ENCODE data around the gene PTS. TPM values are rescaled to one million over a fixed set of nuclear protein-coding genes. Genes with fewer than 3 reads are reported as not detected.

Gene PTS
- total RNA-seq, 1 experiment from 2014 or later: 26.7 TPM

DNA sequence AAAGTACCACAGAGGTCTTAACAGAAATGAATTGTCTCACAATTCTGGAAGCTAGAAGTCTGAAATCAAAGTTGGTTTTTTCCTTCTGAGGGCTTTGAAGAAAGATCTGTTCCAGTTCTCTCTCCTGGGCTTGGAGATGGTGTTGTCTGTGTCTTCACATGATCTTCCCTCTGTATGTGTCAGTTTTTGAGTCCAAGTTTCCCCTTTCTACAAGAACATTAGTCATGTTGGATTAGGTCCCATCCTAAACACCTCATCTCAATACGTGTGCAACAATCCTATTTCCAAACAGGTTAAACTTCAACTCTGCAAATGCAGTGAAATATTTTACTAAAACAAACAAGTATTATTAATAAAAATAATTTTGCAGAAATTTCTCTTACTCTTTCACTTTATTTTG is 3.1 kb upstream of the PTS start:
- DNase-seq (ENCODE audit: low spot score): no peak
- ATAC-seq: no peak
- peaks cover 30% of the 10 kb centered on the region for H3K27me3 Mint-ChIP-seq (ENCODE audit: low read depth)
- peaks cover 11% of the 10 kb centered on the region for H3K4me1 Mint-ChIP-seq
- ChIA-PET POLR2A (no interaction called here), CTCF (interaction anchor here (1.3 to 4.1 kb wide), 2 partner anchors 50 to 58 kb away, joined by 3 to 36 read pairs; no protein-coding TSS in a partner anchor)
- TF ChIP-seq, protein P1, sequence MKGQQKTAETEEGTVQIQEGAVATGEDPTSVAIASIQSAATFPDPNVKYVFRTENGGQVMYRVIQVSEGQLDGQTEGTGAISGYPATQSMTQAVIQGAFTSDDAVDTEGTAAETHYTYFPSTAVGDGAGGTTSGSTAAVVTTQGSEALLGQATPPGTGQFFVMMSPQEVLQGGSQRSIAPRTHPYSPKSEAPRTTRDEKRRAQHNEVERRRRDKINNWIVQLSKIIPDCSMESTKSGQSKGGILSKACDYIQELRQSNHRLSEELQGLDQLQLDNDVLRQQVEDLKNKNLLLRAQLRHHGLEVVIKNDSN (CRISPR knock-in tag; IDR thresholded peaks at IDR 0.05): no peak
- TF ChIP-seq RORB (CRISPR knock-in tag; IDR thresholded peaks at IDR 0.05): no peak
- no peak for TF ChIP-seq KAT7 (CRISPR knock-in tag; IDR thresholded peaks at IDR 0.05; ENCODE audit: borderline replicate concordance)
- no peak for TF ChIP-seq ZNF263 (CRISPR knock-in tag; IDR thresholded peaks at IDR 0.05; ENCODE audit: low read depth)
- TF ChIP-seq, protein P2, sequence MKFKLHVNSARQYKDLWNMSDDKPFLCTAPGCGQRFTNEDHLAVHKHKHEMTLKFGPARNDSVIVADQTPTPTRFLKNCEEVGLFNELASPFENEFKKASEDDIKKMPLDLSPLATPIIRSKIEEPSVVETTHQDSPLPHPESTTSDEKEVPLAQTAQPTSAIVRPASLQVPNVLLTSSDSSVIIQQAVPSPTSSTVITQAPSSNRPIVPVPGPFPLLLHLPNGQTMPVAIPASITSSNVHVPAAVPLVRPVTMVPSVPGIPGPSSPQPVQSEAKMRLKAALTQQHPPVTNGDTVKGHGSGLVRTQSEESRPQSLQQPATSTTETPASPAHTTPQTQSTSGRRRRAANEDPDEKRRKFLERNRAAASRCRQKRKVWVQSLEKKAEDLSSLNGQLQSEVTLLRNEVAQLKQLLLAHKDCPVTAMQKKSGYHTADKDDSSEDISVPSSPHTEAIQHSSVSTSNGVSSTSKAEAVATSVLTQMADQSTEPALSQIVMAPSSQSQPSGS (CRISPR knock-in tag; IDR thresholded peaks at IDR 0.05; ENCODE audit: borderline replicate concordance, low read depth): no peak
- TF ChIP-seq, protein P3, sequence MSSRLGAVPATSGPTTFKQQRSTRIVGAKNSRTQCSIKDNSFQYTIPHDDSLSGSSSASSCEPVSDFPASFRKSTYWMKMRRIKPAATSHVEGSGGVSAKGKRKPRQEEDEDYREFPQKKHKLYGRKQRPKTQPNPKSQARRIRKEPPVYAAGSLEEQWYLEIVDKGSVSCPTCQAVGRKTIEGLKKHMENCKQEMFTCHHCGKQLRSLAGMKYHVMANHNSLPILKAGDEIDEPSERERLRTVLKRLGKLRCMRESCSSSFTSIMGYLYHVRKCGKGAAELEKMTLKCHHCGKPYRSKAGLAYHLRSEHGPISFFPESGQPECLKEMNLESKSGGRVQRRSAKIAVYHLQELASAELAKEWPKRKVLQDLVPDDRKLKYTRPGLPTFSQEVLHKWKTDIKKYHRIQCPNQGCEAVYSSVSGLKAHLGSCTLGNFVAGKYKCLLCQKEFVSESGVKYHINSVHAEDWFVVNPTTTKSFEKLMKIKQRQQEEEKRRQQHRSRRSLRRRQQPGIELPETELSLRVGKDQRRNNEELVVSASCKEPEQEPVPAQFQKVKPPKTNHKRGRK (CRISPR knock-in tag; IDR thresholded peaks at IDR 0.05; ENCODE audit: borderline replicate concordance): no peak
- TF ChIP-seq TEAD4 (CRISPR knock-in tag; IDR thresholded peaks at IDR 0.05): no peak
- TF ChIP-seq, protein P4, sequence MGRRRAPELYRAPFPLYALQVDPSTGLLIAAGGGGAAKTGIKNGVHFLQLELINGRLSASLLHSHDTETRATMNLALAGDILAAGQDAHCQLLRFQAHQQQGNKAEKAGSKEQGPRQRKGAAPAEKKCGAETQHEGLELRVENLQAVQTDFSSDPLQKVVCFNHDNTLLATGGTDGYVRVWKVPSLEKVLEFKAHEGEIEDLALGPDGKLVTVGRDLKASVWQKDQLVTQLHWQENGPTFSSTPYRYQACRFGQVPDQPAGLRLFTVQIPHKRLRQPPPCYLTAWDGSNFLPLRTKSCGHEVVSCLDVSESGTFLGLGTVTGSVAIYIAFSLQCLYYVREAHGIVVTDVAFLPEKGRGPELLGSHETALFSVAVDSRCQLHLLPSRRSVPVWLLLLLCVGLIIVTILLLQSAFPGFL (CRISPR knock-in tag; IDR thresholded peaks at IDR 0.05; ENCODE audit: borderline replicate concordance): no peak
- no peak for TF ChIP-seq IRF2 (CRISPR knock-in tag; IDR thresholded peaks at IDR 0.05; ENCODE audit: borderline replicate concordance, low read depth)
- TF ChIP-seq, protein P5, sequence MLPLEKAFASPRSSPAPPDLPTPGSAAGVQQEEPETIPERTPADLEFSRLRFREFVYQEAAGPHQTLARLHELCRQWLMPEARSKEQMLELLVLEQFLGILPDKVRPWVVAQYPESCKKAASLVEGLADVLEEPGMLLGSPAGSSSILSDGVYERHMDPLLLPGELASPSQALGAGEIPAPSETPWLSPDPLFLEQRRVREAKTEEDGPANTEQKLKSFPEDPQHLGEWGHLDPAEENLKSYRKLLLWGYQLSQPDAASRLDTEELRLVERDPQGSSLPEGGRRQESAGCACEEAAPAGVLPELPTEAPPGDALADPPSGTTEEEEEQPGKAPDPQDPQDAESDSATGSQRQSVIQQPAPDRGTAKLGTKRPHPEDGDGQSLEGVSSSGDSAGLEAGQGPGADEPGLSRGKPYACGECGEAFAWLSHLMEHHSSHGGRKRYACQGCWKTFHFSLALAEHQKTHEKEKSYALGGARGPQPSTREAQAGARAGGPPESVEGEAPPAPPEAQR (CRISPR knock-in tag; IDR thresholded peaks at IDR 0.05): no peak
- no peak for TF ChIP-seq CREB1 (CRISPR knock-in tag; IDR thresholded peaks at IDR 0.05)
- no peak for TF ChIP-seq MXD4 (CRISPR knock-in tag; IDR thresholded peaks at IDR 0.05; ENCODE audit: borderline replicate concordance)
- no peak for TF ChIP-seq RELA (CRISPR knock-in tag; IDR thresholded peaks at IDR 0.05; ENCODE audit: borderline replicate concordance)
- TF ChIP-seq GRHL2 (CRISPR knock-in tag; IDR thresholded peaks at IDR 0.05; ENCODE audit: insufficient replicate concordance, severe bottlenecking): no peak
- TF ChIP-seq MYBL2 (CRISPR knock-in tag; IDR thresholded peaks at IDR 0.05): no peak
- TF ChIP-seq ZNF121 (CRISPR knock-in tag; IDR thresholded peaks at IDR 0.05): no peak
- H3K27ac Mint-ChIP-seq: no peak overlapping the region
- H3K36me3 Mint-ChIP-seq: no peaks in the 10 kb centered on the region
- no peak overlapping the region for H3K4me3 Mint-ChIP-seq
- H3K9me3 Mint-ChIP-seq: no peaks in the 10 kb centered on the region

DNA sequence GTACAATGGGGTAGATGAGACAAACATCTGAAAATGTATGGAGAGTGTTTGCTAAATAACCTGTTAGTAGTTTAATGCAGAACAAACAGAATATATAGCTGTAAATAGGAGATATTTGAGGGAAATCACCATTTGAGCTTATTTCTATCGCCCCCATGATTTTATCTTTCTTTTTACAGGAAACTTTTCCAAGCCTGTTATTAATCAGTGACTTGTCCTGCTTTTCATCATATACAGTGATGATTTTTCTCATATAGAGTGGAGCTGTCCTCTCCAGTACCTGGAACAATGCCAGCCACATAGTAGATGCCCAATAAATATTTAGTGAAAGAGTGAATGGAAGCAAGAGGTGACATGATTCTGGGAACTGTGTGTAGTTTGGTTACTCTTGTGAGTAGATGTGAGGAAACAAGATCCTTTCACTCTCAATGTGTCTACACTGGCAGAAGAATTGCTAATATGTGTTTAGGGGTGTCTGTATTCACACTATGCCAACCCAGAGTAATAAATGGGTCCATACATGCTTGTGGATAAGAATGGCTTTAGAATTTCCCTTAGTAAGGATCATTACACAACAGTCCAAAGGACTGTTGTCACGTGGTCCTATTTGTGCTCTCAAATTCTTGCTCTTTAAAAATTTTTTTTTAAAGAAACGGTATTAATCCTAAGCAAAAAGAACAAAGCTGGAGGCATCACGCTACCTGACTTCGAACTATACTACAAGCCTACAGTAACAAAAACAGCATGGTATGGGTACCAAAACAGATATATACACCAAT is 2.3 kb upstream of the PTS start:
- Mint-ChIP-seq H3K27ac (no peak overlapping the region), H3K36me3 (peaks cover 8% of the 10 kb centered on the region), H3K4me3 (no peak overlapping the region), H3K9me3 (no peaks in the 10 kb centered on the region), H3K27me3 (ENCODE audit: low read depth) (peaks cover 30% of the 10 kb centered on the region), H3K4me1 (peaks cover 11% of the 10 kb centered on the region)
- ChIA-PET CTCF (interaction anchor here (4.1 kb wide), 1 partner anchor 57 kb away, joined by 36 read pairs; no protein-coding TSS in a partner anchor), POLR2A (no interaction called here)
- DNase-seq (ENCODE audit: low spot score) (no peak), ATAC-seq (no peak)
- TF ChIP-seq, protein P6, sequence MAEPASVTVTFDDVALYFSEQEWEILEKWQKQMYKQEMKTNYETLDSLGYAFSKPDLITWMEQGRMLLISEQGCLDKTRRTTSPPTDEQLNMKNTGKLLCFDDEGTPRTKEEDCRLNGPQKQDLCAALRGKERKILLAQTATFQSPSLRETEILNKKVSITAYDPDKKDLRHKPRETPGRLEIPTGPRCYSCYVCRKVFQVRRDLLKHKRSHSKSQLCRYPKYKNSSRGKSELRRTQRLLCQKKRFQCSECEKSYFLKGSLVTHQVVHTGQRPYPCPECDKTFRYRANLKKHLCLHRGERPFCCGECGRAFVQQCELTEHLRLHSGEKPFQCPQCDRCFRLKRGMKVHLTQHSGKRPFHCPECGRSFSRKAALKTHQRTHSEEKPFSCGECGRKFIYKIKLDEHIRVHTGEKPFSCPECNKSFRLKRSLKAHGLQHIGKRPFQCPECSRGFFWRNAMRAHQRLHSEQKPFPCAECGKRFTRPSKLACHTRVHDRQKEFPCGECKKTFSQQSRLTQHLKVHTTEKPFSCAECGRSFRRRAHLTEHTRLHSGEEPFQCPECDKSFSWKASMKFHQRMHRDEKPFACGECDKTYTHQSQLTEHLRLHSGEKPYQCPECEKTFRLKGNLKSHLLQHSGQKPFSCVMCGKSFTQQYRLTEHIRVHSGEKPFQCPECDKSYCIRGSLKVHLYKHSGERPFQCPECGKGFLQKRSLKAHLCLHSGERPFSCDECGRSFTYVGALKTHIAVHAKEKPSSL (CRISPR knock-in tag; conservative IDR thresholded peaks at IDR 0.05): no peak
- TF ChIP-seq, protein P7, sequence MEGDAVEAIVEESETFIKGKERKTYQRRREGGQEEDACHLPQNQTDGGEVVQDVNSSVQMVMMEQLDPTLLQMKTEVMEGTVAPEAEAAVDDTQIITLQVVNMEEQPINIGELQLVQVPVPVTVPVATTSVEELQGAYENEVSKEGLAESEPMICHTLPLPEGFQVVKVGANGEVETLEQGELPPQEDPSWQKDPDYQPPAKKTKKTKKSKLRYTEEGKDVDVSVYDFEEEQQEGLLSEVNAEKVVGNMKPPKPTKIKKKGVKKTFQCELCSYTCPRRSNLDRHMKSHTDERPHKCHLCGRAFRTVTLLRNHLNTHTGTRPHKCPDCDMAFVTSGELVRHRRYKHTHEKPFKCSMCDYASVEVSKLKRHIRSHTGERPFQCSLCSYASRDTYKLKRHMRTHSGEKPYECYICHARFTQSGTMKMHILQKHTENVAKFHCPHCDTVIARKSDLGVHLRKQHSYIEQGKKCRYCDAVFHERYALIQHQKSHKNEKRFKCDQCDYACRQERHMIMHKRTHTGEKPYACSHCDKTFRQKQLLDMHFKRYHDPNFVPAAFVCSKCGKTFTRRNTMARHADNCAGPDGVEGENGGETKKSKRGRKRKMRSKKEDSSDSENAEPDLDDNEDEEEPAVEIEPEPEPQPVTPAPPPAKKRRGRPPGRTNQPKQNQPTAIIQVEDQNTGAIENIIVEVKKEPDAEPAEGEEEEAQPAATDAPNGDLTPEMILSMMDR (IDR thresholded peaks at IDR 0.05): no peak
- TF ChIP-seq MXD4 (CRISPR knock-in tag; IDR thresholded peaks at IDR 0.05; ENCODE audit: borderline replicate concordance) (no peak), HMGA2 (CRISPR knock-in tag; IDR thresholded peaks at IDR 0.05) (no peak), ZNF423 (CRISPR knock-in tag; IDR thresholded peaks at IDR 0.05) (no peak), GTF2I (CRISPR knock-in tag; conservative IDR thresholded peaks at IDR 0.05) (no peak), PRRX2 (CRISPR knock-in tag; IDR thresholded peaks at IDR 0.05) (no peak), ATF1 (CRISPR knock-in tag; IDR thresholded peaks at IDR 0.05) (no peak)
- TF ChIP-seq, protein P8, sequence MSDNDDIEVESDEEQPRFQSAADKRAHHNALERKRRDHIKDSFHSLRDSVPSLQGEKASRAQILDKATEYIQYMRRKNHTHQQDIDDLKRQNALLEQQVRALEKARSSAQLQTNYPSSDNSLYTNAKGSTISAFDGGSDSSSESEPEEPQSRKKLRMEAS (CRISPR knock-in tag; IDR thresholded peaks at IDR 0.05): no peak
